SK-N-SH treated with all-trans-retinoic acid at 6 μM for 48 hours (cell line): ENCODE measurements around the gene HDAC1.

ENCODE experiments used
- ATAC-seq: fragments of 200-7000 bp; cut with Tn5 transposase; 3 replicates; pipeline ENCODE4 v1.9.1; 2020; ENCODE audit warnings: mild to moderate bottlenecking, moderate library complexity
- ARNTL ChIP-seq: fragments of 450-650 bp; formaldehyde crosslinking; IDR thresholded peaks from 2 replicates; pipeline ENCODE4 v1.5.0; 2020; ENCODE audit warnings: low read depth, mild to moderate bottlenecking, moderate library complexity, borderline replicate concordance
- BACH2 ChIP-seq: fragments of 250-450 bp; sonication (Bioruptor Pico); IDR thresholded peaks from 2 replicates; pipeline ENCODE4 v1.9.0; 2021; ENCODE audit warnings: mild to moderate bottlenecking, borderline replicate concordance
- CSDC2 ChIP-seq: fragments of 250-450 bp; sonication (Bioruptor Pico); IDR thresholded peaks from 2 replicates; pipeline ENCODE4 v1.5.0; 2020; ENCODE audit warnings: mild to moderate bottlenecking, moderate library complexity
- GLIS3 ChIP-seq: fragments of 250-450 bp; sonication (Bioruptor Pico); IDR thresholded peaks from 2 replicates; pipeline ENCODE4 v1.5.0; 2020; ENCODE audit warnings: mild to moderate bottlenecking, moderate library complexity
- OSR1 ChIP-seq: fragments of 250-450 bp; sonication (Bioruptor Pico); IDR thresholded peaks from 2 replicates; pipeline ENCODE4 v1.8.0; 2022; ENCODE audit warnings: moderate library complexity, mild to moderate bottlenecking, inconsistent platforms
- PPARA ChIP-seq: fragments of 250-450 bp; sonication (Bioruptor Pico); IDR thresholded peaks from 2 replicates; pipeline ENCODE4 v1.5.0; 2020; ENCODE audit warnings: mild to moderate bottlenecking, borderline replicate concordance
- RARB ChIP-seq: fragments of 250-450 bp; sonication (Bioruptor Pico); IDR thresholded peaks from 2 replicates; pipeline ENCODE4 v1.8.0; 2021; ENCODE audit warnings: mild to moderate bottlenecking, moderate library complexity
- SNAI2 ChIP-seq: fragments of 250-450 bp; sonication (Bioruptor Pico); IDR thresholded peaks from 2 replicates; pipeline ENCODE4 v1.5.0; 2020; ENCODE audit warnings: mild to moderate bottlenecking, moderate library complexity
- TCF4 ChIP-seq: fragments of 250-450 bp; sonication (Bioruptor Pico); IDR thresholded peaks from 2 replicates; pipeline ENCODE4 v1.8.0; 2021; ENCODE audit warnings: mild to moderate bottlenecking, moderate library complexity, borderline replicate concordance
- ZC3H10 ChIP-seq: fragments of 250-450 bp; sonication (Bioruptor Pico); IDR thresholded peaks from 2 replicates; pipeline ENCODE4 v1.5.1; 2021; ENCODE audit warnings: mild to moderate bottlenecking, moderate library complexity
- ZFP30 ChIP-seq: fragments of 450-650 bp; formaldehyde crosslinking; IDR thresholded peaks from 2 replicates; pipeline ENCODE4 v1.5.0; 2022; ENCODE audit warnings: mild to moderate bottlenecking, moderate library complexity
- ZNF565 ChIP-seq: fragments of 450-650 bp; formaldehyde crosslinking; conservative IDR thresholded peaks from 2 replicates; pipeline ENCODE4 v1.5.0; 2020; ENCODE audit warnings: low read depth, mild to moderate bottlenecking, moderate library complexity
- ZNF70 ChIP-seq: fragments of 450-650 bp; formaldehyde crosslinking; IDR thresholded peaks from 2 replicates; pipeline ENCODE4 v1.5.0; 2020; ENCODE audit warnings: mild to moderate bottlenecking, moderate library complexity
- ZNF8 ChIP-seq: fragments of 450-650 bp; formaldehyde crosslinking; IDR thresholded peaks from 2 replicates; pipeline ENCODE4 v1.5.0; 2020; ENCODE audit warnings: mild to moderate bottlenecking, moderate library complexity
- TF ChIP-seq, protein P1 (sequence below): fragments of 250-450 bp; sonication (Bioruptor Pico); IDR thresholded peaks from 2 replicates; pipeline ENCODE4 v1.5.0; 2020; ENCODE audit warnings: mild to moderate bottlenecking, moderate library complexity
- TF ChIP-seq, protein P2 (sequence below): fragments of 250-450 bp; sonication (Bioruptor Pico); IDR thresholded peaks from 2 replicates; pipeline ENCODE4 v1.8.0; 2021; ENCODE audit warnings: low read depth, mild to moderate bottlenecking, moderate library complexity, borderline replicate concordance
- TF ChIP-seq, protein P3 (sequence below): fragments of 250-450 bp; sonication (Bioruptor Pico); IDR thresholded peaks from 2 replicates; pipeline ENCODE4 v1.5.1; 2020; ENCODE audit warnings: low read depth, mild to moderate bottlenecking, moderate library complexity

Gene HDAC1

DNA sequence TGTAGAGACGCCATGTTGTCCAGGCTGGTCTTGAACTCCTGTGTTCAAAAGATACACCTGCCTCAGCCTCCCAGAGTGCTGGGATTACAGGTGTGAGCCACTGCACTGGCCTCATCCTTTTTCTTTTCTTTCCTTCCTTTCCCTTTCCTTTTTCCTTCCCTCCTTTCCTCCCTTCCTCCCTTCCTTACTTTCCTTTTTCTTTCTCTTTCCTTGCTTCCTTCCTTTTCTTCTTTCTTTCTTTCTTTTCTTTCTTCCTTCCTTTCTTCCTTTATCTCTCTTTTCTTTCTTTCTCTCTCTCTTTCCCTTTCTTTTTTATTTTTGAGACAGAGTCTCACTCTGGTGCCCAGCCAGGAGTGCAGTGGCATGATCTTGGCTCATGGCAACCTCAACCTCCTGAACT lies 64.6 kb downstream of the HDAC1 start:
- ATAC-seq: no peak
- TF ChIP-seq BACH2 (CRISPR knock-in tag): no peak
- no peak for TF ChIP-seq GLIS3 (CRISPR knock-in tag)
- TF ChIP-seq SNAI2 (CRISPR knock-in tag): no peak
- TF ChIP-seq, protein P1, sequence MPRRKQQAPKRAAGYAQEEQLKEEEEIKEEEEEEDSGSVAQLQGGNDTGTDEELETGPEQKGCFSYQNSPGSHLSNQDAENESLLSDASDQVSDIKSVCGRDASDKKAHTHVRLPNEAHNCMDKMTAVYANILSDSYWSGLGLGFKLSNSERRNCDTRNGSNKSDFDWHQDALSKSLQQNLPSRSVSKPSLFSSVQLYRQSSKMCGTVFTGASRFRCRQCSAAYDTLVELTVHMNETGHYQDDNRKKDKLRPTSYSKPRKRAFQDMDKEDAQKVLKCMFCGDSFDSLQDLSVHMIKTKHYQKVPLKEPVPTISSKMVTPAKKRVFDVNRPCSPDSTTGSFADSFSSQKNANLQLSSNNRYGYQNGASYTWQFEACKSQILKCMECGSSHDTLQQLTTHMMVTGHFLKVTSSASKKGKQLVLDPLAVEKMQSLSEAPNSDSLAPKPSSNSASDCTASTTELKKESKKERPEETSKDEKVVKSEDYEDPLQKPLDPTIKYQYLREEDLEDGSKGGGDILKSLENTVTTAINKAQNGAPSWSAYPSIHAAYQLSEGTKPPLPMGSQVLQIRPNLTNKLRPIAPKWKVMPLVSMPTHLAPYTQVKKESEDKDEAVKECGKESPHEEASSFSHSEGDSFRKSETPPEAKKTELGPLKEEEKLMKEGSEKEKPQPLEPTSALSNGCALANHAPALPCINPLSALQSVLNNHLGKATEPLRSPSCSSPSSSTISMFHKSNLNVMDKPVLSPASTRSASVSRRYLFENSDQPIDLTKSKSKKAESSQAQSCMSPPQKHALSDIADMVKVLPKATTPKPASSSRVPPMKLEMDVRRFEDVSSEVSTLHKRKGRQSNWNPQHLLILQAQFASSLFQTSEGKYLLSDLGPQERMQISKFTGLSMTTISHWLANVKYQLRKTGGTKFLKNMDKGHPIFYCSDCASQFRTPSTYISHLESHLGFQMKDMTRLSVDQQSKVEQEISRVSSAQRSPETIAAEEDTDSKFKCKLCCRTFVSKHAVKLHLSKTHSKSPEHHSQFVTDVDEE: no peak
- TF ChIP-seq ZFP30 (CRISPR knock-in tag): no peak
- no peak for TF ChIP-seq CSDC2 (CRISPR knock-in tag)
- TF ChIP-seq, protein P2, sequence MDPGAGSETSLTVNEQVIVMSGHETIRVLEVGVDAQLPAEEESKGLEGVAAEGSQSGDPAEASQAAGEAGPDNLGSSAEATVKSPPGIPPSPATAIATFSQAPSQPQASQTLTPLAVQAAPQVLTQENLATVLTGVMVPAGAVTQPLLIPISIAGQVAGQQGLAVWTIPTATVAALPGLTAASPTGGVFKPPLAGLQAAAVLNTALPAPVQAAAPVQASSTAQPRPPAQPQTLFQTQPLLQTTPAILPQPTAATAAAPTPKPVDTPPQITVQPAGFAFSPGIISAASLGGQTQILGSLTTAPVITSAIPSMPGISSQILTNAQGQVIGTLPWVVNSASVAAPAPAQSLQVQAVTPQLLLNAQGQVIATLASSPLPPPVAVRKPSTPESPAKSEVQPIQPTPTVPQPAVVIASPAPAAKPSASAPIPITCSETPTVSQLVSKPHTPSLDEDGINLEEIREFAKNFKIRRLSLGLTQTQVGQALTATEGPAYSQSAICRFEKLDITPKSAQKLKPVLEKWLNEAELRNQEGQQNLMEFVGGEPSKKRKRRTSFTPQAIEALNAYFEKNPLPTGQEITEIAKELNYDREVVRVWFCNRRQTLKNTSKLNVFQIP (CRISPR knock-in tag): no peak
- TF ChIP-seq TCF4 (CRISPR knock-in tag): no peak
- no peak for TF ChIP-seq ZC3H10
- TF ChIP-seq ZNF70: no peak
- no peak for TF ChIP-seq ZNF8 (CRISPR knock-in tag)
- TF ChIP-seq OSR1 (CRISPR knock-in tag): no peak
- TF ChIP-seq ARNTL (CRISPR knock-in tag): no peak
- TF ChIP-seq, all 23 proteins: peak for 0

- no peak for ATAC-seq
- TF ChIP-seq RARB (no peak), SNAI2 (CRISPR knock-in tag) (no peak), ZC3H10 (no peak)
- TF ChIP-seq, protein P1: no peak
- TF ChIP-seq, protein P2 (CRISPR knock-in tag): no peak
Observed at GRCh38 chr1:32357614-32358013, 65.7 kb downstream of the HDAC1 start.

DNA sequence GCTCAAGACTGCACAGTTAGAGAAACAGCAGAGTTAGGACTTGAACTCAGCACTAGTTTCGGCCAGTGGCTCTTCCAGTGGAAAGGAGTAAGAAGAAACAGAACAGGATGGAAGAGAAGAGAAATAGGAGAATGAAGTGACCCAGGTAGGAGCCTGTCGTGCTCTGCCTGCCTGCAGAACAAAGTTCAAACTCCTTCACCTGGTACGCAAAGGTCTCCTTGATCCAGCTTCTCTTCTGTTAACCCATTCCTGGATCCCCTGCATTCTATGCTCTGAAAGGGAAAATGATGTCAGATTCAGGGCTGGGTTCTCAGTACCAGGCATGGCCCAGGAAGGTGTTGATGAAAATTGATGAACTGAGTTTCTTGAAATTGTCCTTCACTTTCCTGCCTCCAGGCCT lies 66.6 kb downstream of the HDAC1 start:
- no peak for ATAC-seq
- TF ChIP-seq, protein P2 (CRISPR knock-in tag): no peak
- TF ChIP-seq ARNTL (CRISPR knock-in tag) (no peak), PPARA (no peak)
- TF ChIP-seq, all 23 proteins: peak for 0

- ATAC-seq: no peak
- TF ChIP-seq GLIS3 (CRISPR knock-in tag) (no peak), ZNF565 (CRISPR knock-in tag) (no peak), OSR1 (CRISPR knock-in tag) (no peak), CSDC2 (CRISPR knock-in tag) (no peak)
- TF ChIP-seq, protein P3, sequence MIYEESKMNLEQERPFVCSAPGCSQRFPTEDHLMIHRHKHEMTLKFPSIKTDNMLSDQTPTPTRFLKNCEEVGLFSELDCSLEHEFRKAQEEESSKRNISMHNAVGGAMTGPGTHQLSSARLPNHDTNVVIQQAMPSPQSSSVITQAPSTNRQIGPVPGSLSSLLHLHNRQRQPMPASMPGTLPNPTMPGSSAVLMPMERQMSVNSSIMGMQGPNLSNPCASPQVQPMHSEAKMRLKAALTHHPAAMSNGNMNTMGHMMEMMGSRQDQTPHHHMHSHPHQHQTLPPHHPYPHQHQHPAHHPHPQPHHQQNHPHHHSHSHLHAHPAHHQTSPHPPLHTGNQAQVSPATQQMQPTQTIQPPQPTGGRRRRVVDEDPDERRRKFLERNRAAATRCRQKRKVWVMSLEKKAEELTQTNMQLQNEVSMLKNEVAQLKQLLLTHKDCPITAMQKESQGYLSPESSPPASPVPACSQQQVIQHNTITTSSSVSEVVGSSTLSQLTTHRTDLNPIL: no peak
Observed at GRCh38 chr1:32361308-32361673, 69.4 kb downstream of the HDAC1 start.
